ENCODE data around the gene KL.

Gene KL

GRCh38 chr13:33087091-33087490 is 70.9 kb downstream of the KL start:
- DNase-seq, result no peak

GRCh38 chr13:33087790-33088189 is 71.6 kb downstream of the KL start:
- DNase-seq, result no peak

GRCh38 chr13:33089311-33089710 is 73.1 kb downstream of the KL start:
- no peak for DNase-seq

- DNase-seq, result no peak
Observed at GRCh38 chr13:33090755-33091414, 74.7 kb downstream of the KL start.

- DNase-seq, result no peak
Observed at GRCh38 chr13:33091415-33091774, 75.2 kb downstream of the KL start.

- no peak for DNase-seq
Observed at GRCh38 chr13:33092073-33092987, 76.1 kb downstream of the KL start.

GRCh38 chr13:33096886-33097605 is 80.8 kb downstream of the KL start:
- DNase-seq, result no peak

GRCh38 chr13:33099860-33100259 is 83.6 kb downstream of the KL start:
- no peak for DNase-seq

GRCh38 chr13:33100886-33101285 is 84.7 kb downstream of the KL start:
- no peak for DNase-seq

- DNase-seq, result no peak
Observed at GRCh38 chr13:33101835-33102234, 85.6 kb downstream of the KL start.

GRCh38 chr13:33103457-33103856 is 87.2 kb downstream of the KL start:
- DNase-seq, result no peak

GRCh38 chr13:33105387-33106005 is 89.3 kb downstream of the KL start:
- DNase-seq, result no peak

GRCh38 chr13:33106656-33107360 is 90.6 kb downstream of the KL start:
- DNase-seq, result no peak

- DNase-seq, result no peak
Observed at GRCh38 chr13:33107361-33107760, 91.1 kb downstream of the KL start.

- DNase-seq, result no peak
Observed at GRCh38 chr13:33108620-33109019, 92.4 kb downstream of the KL start.

- no peak for DNase-seq
Observed at GRCh38 chr13:33109271-33109697, 93.1 kb downstream of the KL start.

- DNase-seq, result no peak
Observed at GRCh38 chr13:33109801-33110200, 93.6 kb downstream of the KL start.

- no peak for DNase-seq
Observed at GRCh38 chr13:33110386-33110712, 94.1 kb downstream of the KL start.

- DNase-seq, result no peak
Observed at GRCh38 chr13:33110713-33111413, 94.6 kb downstream of the KL start.

- no peak for DNase-seq
Observed at GRCh38 chr13:33111414-33112110, 95.3 kb downstream of the KL start.

- no peak for DNase-seq
Observed at GRCh38 chr13:33112766-33113165, 96.5 kb downstream of the KL start.
